HG03558 (cell line): ENCODE results near the gene CDK13.

Source experiments
- ATAC-seq: cut with Tn5 transposase; IDR thresholded peaks from one replicate; pipeline ENCODE4 v1.9.1; 2021; ENCODE audit warnings: moderate number of reproducible peaks; ENCODE audit not compliant: unreplicated experiment; ENCODE audit errors: extremely low read depth

The CDK13 gene

DNA sequence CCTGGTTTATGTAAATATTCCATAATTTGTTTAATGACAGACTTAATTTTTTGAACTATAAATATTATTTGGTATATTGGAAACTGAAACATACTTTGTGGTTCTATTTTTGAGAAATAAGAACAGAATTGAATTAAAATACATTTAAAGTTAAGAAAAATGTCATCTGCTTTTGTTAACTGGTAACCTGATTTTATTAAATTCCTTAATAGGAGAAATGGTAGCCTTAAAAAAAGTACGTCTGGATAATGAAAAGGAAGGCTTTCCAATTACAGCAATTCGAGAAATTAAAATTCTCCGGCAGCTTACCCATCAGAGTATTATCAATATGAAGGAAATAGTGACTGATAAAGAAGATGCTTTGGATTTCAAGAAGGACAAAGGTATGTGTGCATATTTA, 51.6 kb downstream of the CDK13 start:
- no peak for ATAC-seq

DNA sequence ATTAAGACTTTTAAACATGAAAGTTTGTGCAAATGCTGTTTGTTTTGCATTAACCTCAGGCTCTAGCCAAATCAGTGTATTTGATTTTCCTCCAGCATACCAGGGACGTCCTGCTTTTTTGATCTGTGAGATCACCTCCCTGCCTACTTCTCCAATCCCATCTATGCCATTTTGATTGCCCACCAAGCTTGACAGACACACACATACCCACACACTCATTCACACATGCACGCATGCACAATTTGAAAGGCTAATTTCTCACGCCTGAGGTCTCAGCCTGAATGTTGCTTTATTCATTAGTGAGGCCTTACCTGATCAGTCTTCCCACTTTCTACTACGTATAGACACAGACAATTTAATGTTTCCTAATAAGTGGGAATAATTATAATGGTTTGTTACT, 53.5 kb downstream of the CDK13 start:
- no peak for ATAC-seq

DNA sequence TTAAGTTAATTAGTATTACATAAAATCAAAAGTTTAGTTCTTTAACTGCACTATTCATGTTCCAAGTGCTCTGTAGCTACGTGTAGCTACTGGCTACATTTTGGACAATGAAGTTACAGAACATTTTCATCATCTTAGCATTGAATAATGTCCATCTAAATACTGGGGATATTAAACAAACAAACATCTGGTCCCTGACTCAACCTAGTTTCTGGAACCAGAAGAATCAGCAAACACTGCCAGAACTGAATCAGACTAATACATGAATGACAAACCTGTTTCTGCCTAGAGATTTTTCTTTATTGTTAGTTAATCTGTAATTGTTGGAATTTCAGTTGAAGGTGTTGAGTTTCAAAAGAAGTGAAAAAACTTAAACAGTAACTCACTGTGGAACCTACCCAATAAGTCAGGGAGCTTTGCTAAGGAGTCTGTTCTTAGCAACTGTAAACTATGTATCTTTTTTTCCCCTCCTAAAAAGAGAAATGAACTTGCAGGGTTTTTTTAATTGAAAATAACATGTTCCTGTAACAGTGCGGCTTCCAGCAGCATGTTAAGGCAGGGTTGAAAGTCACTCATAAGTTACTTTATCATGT, 58.3 kb downstream of the CDK13 start:
- no peak for ATAC-seq

- no peak for ATAC-seq
Measured at GRCh38 chr7:40009301-40009700, 59.2 kb downstream of the CDK13 start.

GRCh38 chr7:40014376-40014775, 64.3 kb downstream of the CDK13 start:
- no peak for ATAC-seq

DNA sequence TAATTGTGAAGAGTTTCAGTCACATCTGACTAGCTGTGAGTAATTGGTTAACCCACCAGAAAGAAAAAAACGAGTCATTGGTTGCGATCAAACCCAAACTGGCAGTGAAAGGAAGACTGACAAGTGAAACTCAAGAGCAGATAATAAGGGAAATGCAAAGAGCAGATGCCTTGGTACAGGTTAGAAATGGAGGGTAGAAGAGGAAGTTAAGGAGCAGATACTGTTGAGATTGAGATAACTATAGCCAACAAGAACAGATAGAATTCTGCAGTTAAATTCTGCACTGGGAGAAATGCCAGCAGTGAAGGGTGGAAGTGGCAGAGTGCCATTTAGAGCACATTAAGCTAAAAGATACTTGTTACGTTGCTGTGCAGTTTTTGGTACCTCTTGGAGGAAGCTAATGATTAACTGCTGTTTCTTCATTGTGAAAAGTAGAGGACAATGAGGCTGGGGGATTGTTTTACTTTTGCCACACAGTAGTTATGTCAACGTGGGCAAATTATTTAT, 65.8 kb downstream of the CDK13 start:
- ATAC-seq = peak; percentile 96

GRCh38 chr7:40019558-40019957, 69.5 kb downstream of the CDK13 start:
- no peak for ATAC-seq

- ATAC-seq = no peak
Measured at GRCh38 chr7:40024048-40024447, 74.0 kb downstream of the CDK13 start.

DNA sequence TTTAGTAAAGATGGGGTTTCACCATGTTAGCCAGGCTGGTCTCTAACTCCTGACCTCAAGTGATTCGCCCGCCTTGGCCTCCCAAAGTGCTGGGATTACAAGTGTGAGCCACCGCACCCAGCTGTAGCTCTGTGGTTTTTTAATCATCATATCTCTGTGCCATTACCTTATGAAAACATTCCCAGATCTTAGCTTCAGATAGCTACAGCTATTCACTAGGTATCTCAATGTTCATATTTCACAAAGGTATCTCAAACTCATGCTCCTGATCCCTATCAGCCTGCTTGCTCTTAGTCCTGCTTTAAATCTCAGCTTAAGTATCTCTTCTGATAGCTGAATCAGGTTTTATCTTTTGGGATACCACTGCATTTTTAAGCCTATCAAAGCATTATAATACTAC, 74.8 kb downstream of the CDK13 start:
- no peak for ATAC-seq

DNA sequence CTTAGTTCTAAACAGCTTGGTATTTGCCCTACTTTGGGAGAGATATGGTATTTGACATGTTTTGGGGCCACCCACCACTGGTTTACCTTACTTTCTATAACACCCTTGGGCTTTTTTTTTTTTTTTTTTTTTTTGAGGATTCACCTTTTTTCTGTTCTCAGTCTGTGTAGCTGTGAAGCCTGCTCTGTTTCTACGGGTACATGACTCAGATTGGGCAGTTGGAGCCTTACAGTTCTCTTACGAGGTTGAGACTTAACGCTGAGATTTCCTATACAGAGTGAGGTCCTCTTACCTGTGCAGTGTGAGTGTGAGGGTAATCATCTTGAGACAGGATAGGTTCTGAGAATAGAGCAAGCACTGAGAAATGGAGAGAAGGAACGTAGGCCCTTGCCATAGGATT, 77.5 kb downstream of the CDK13 start:
- ATAC-seq = no peak

- ATAC-seq = no peak
Measured at GRCh38 chr7:40033826-40034225, 83.8 kb downstream of the CDK13 start.

DNA sequence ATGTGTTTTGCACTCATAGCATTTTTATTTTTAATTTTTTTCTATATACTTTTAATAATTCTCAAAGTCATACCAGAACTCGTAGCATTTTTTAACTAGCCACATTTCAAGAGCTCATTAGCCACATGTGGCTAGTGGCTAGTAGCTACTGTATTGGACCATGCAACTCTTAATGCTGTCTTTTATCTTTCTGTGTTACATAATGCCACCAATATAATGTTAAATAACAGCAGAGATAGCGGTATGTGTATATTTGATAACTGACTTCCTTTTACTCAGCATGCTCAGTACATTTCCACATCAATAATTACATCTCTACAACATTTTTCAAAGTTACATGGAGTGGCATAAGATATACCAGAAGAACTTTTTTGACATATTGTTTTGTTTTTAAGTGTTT, 91.4 kb downstream of the CDK13 start:
- ATAC-seq = no peak

DNA sequence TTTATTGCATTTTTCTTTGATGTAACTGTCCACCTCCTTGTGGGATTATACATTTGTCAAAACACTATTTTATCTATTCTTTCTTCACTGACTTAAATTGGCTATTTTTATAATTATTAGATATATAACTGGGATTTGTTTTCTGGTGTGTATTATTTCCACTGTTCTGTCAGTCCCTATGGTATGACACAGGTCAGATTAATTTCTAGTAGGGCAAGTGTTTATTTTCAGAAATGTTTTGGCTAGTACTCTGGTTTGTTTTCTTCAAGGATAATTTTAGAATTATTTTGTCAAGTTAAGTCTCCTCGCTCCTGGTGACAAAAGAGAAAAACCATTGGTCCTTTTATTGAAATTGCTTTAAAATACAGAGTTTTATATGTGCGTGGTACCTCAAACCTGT, 93.1 kb downstream of the CDK13 start:
- ATAC-seq = no peak

GRCh38 chr7:40047661-40048060, 97.6 kb downstream of the CDK13 start:
- ATAC-seq = no peak

GRCh38 chr7:40057292-40057691, 107.2 kb downstream of the CDK13 start:
- ATAC-seq = no peak

GRCh38 chr7:40058026-40058425, 108.0 kb downstream of the CDK13 start:
- ATAC-seq = no peak

DNA sequence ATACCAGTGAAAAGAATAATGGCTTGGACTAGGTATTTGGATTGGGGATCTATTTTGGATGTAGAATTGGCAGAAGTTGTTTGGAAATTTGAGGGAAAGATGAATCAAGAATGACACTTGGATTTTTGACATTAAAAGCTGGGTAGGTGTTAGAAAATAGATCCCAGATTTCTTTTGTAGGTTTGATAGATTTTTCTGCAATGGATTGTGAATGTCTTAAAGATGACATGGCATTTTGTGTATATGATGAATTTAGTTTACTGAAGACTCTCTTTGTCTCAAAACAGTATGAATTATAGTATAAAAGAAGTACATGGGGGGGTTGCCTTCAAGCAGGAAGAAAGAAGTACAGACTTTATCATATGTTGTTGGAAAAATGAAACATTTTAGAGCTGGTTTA, 108.6 kb downstream of the CDK13 start:
- no peak for ATAC-seq

- no peak for ATAC-seq
Measured at GRCh38 chr7:40059057-40059456, 109.0 kb downstream of the CDK13 start.

GRCh38 chr7:40072268-40072667, 122.2 kb downstream of the CDK13 start:
- no peak for ATAC-seq

- ATAC-seq = no peak
Measured at GRCh38 chr7:40073239-40073638, 123.2 kb downstream of the CDK13 start.

- no peak for ATAC-seq
Measured at GRCh38 chr7:40077849-40078248, 127.8 kb downstream of the CDK13 start.

GRCh38 chr7:40092182-40092581, 142.1 kb downstream of the CDK13 start:
- ATAC-seq = no peak
